WTC11 (cell line): ENCODE measurements around the gene UTS2B.

Source experiments
- NR1H2 ChIP-seq: sonication (generic); formaldehyde crosslinking; IDR thresholded peaks from 2 replicates; pipeline ENCODE4 v1.9.0; 2021; ENCODE audit warnings: mild to moderate bottlenecking, moderate library complexity, missing genetic modification reagents
- TF ChIP-seq, protein P1 (sequence below): fragments of 200-600 bp; IDR thresholded peaks from 2 replicates; pipeline ENCODE4 v1.8.0; 2022; ENCODE audit warnings: antibody characterized with exemption
- TF ChIP-seq, protein P2 (sequence below): sonication (generic); formaldehyde crosslinking; IDR thresholded peaks from 2 replicates; pipeline ENCODE4 v1.8.0; 2023; ENCODE audit warnings: mild to moderate bottlenecking, missing genetic modification reagents
- TF ChIP-seq, protein P3 (sequence below): sonication (generic); formaldehyde crosslinking; IDR thresholded peaks from 2 replicates; pipeline ENCODE4 v1.8.1; 2022; ENCODE audit warnings: mild to moderate bottlenecking, missing genetic modification reagents, moderate library complexity, borderline replicate concordance
- TF ChIP-seq, protein P4 (sequence below): sonication (generic); formaldehyde crosslinking; conservative IDR thresholded peaks from 2 replicates; pipeline ENCODE4 v1.8.1; 2022; ENCODE audit warnings: mild to moderate bottlenecking, missing genetic modification reagents
- TF ChIP-seq, protein P5 (sequence below): sonication (generic); formaldehyde crosslinking; IDR thresholded peaks from 2 replicates; pipeline ENCODE4 v1.8.1; 2023; ENCODE audit warnings: mild to moderate bottlenecking, missing genetic modification reagents, moderate library complexity

DNA sequence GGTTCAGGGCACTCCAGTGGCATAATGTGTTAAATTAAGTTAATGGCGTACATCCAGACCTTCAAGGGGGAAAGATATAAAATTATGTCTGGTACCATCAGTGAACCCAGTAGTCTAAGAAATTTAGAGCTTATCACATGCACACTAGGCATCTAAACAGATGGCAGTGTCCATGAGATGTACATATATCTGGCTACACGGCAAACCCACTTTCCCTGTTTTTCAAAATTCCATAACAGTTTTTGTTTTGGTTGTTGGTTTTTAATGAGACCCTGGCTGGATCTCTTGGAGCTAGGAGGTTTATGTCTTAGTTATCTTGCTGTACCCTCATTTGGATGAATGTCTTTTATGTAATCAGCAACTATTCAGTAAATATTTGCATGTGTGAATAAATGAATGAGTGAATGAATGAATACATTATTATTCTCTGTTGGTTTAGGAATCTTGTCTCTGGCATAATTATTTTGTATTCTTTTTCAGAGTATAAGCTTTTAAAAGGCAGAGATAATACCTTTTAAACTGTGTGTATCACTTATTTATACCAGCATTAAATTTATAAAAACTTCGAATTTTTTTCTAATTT, 3.1 kb upstream of the UTS2B start:
- TF ChIP-seq, protein P1, sequence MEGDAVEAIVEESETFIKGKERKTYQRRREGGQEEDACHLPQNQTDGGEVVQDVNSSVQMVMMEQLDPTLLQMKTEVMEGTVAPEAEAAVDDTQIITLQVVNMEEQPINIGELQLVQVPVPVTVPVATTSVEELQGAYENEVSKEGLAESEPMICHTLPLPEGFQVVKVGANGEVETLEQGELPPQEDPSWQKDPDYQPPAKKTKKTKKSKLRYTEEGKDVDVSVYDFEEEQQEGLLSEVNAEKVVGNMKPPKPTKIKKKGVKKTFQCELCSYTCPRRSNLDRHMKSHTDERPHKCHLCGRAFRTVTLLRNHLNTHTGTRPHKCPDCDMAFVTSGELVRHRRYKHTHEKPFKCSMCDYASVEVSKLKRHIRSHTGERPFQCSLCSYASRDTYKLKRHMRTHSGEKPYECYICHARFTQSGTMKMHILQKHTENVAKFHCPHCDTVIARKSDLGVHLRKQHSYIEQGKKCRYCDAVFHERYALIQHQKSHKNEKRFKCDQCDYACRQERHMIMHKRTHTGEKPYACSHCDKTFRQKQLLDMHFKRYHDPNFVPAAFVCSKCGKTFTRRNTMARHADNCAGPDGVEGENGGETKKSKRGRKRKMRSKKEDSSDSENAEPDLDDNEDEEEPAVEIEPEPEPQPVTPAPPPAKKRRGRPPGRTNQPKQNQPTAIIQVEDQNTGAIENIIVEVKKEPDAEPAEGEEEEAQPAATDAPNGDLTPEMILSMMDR: no peak
- TF ChIP-seq, protein P2, sequence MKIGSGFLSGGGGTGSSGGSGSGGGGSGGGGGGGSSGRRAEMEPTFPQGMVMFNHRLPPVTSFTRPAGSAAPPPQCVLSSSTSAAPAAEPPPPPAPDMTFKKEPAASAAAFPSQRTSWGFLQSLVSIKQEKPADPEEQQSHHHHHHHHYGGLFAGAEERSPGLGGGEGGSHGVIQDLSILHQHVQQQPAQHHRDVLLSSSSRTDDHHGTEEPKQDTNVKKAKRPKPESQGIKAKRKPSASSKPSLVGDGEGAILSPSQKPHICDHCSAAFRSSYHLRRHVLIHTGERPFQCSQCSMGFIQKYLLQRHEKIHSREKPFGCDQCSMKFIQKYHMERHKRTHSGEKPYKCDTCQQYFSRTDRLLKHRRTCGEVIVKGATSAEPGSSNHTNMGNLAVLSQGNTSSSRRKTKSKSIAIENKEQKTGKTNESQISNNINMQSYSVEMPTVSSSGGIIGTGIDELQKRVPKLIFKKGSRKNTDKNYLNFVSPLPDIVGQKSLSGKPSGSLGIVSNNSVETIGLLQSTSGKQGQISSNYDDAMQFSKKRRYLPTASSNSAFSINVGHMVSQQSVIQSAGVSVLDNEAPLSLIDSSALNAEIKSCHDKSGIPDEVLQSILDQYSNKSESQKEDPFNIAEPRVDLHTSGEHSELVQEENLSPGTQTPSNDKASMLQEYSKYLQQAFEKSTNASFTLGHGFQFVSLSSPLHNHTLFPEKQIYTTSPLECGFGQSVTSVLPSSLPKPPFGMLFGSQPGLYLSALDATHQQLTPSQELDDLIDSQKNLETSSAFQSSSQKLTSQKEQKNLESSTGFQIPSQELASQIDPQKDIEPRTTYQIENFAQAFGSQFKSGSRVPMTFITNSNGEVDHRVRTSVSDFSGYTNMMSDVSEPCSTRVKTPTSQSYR: no peak
- TF ChIP-seq, protein P3, sequence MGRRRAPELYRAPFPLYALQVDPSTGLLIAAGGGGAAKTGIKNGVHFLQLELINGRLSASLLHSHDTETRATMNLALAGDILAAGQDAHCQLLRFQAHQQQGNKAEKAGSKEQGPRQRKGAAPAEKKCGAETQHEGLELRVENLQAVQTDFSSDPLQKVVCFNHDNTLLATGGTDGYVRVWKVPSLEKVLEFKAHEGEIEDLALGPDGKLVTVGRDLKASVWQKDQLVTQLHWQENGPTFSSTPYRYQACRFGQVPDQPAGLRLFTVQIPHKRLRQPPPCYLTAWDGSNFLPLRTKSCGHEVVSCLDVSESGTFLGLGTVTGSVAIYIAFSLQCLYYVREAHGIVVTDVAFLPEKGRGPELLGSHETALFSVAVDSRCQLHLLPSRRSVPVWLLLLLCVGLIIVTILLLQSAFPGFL (CRISPR knock-in tag): no peak
- TF ChIP-seq, protein P4, sequence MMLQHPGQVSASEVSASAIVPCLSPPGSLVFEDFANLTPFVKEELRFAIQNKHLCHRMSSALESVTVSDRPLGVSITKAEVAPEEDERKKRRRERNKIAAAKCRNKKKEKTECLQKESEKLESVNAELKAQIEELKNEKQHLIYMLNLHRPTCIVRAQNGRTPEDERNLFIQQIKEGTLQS (CRISPR knock-in tag): no peak
- TF ChIP-seq NR1H2 (CRISPR knock-in tag): no peak
- TF ChIP-seq, protein P5, sequence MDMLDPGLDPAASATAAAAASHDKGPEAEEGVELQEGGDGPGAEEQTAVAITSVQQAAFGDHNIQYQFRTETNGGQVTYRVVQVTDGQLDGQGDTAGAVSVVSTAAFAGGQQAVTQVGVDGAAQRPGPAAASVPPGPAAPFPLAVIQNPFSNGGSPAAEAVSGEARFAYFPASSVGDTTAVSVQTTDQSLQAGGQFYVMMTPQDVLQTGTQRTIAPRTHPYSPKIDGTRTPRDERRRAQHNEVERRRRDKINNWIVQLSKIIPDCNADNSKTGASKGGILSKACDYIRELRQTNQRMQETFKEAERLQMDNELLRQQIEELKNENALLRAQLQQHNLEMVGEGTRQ (CRISPR knock-in tag): no peak
